HL-60 (cell line): ENCODE measurements around the gene SIVA1.

Source experiments
- GABPA ChIP-seq: IDR thresholded peaks from 2 replicates; pipeline ENCODE4 v1.6.1; 2012; ENCODE audit warnings: low read depth
- POLR2AphosphoS5 ChIP-seq: IDR thresholded peaks from 2 replicates; pipeline ENCODE4 v1.6.1; 2012; ENCODE audit warnings: low read depth
- SPI1 ChIP-seq: IDR thresholded peaks from 2 replicates; pipeline ENCODE4 v1.6.1; 2012; ENCODE audit warnings: low read depth, mild to moderate bottlenecking, borderline replicate concordance
- TF ChIP-seq, protein P1 (sequence below): IDR thresholded peaks from one replicate; pipeline ENCODE4 v1.5.1; 2011; ENCODE audit warnings: low read length, control low read depth, inconsistent platforms; ENCODE audit not compliant: insufficient read depth
- TF ChIP-seq, protein P2 (sequence below): IDR thresholded peaks from 2 replicates; pipeline ENCODE4 v1.6.1; 2012; ENCODE audit warnings: low read depth; ENCODE audit not compliant: insufficient replicate concordance

DNA sequence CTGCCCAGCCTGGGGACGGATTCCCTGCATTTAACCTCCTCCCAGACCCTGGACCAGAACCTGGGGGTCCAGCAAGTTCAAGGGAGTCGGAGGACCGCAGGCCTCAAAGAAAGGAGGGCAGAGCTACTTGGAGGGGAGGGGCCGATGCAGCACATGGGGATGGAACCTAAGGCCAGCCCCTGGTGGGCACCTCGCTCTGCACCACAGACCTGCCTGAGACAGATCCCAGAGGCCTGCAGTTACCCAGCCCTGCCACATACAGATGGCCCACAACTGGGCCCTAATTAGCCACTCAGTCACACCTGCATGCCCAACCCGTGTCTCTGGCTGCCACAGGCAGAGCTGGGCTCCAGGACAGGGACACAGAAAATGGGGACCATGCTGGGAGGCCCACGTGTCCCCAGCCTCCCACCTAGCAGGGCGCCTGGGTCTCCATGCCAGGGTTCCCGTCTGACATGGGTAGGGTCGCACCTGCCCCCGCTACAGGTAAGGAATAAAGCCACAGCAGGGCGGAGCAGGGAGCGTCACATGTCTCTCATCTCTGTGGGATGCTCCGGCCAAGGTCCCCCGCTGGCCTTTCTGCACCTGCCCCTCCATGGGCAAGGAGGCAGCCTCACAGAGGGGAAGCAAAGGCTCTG is 25.9 kb downstream of the SIVA1 start:
- TF ChIP-seq, protein P1, sequence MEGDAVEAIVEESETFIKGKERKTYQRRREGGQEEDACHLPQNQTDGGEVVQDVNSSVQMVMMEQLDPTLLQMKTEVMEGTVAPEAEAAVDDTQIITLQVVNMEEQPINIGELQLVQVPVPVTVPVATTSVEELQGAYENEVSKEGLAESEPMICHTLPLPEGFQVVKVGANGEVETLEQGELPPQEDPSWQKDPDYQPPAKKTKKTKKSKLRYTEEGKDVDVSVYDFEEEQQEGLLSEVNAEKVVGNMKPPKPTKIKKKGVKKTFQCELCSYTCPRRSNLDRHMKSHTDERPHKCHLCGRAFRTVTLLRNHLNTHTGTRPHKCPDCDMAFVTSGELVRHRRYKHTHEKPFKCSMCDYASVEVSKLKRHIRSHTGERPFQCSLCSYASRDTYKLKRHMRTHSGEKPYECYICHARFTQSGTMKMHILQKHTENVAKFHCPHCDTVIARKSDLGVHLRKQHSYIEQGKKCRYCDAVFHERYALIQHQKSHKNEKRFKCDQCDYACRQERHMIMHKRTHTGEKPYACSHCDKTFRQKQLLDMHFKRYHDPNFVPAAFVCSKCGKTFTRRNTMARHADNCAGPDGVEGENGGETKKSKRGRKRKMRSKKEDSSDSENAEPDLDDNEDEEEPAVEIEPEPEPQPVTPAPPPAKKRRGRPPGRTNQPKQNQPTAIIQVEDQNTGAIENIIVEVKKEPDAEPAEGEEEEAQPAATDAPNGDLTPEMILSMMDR: no peak
- TF ChIP-seq, protein P2, sequence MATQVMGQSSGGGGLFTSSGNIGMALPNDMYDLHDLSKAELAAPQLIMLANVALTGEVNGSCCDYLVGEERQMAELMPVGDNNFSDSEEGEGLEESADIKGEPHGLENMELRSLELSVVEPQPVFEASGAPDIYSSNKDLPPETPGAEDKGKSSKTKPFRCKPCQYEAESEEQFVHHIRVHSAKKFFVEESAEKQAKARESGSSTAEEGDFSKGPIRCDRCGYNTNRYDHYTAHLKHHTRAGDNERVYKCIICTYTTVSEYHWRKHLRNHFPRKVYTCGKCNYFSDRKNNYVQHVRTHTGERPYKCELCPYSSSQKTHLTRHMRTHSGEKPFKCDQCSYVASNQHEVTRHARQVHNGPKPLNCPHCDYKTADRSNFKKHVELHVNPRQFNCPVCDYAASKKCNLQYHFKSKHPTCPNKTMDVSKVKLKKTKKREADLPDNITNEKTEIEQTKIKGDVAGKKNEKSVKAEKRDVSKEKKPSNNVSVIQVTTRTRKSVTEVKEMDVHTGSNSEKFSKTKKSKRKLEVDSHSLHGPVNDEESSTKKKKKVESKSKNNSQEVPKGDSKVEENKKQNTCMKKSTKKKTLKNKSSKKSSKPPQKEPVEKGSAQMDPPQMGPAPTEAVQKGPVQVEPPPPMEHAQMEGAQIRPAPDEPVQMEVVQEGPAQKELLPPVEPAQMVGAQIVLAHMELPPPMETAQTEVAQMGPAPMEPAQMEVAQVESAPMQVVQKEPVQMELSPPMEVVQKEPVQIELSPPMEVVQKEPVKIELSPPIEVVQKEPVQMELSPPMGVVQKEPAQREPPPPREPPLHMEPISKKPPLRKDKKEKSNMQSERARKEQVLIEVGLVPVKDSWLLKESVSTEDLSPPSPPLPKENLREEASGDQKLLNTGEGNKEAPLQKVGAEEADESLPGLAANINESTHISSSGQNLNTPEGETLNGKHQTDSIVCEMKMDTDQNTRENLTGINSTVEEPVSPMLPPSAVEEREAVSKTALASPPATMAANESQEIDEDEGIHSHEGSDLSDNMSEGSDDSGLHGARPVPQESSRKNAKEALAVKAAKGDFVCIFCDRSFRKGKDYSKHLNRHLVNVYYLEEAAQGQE: no peak
- TF ChIP-seq POLR2AphosphoS5 (no peak), SPI1 (no peak), GABPA (no peak)
